H9 (cell line): ENCODE measurements around the gene PPP1R16B. TPM values are rescaled to one million over a fixed set of nuclear protein-coding genes. Genes with fewer than 3 reads are reported as not detected.

Experiments used
- DNase-seq: peaks from one replicate; pipeline ENCODE4 v3.0.0-alpha.2; 2017
- H2AFZ ChIP-seq: one replicate; pipeline ENCODE4 v1.6.1; 2013; ENCODE audit warnings: mild to moderate bottlenecking, low read length, control low read depth, moderate library complexity
- H2AK5ac ChIP-seq: 2 replicates; pipeline ENCODE4 v1.6.1; 2013; ENCODE audit warnings: low read length, control low read depth, mixed read lengths; ENCODE audit not compliant: insufficient read length
- H2BK120ac ChIP-seq: one replicate; pipeline ENCODE4 v1.6.1; 2013; ENCODE audit warnings: low read depth, mild to moderate bottlenecking, low read length, control low read depth, inconsistent platforms; ENCODE audit not compliant: poor library complexity, severe bottlenecking
- H2BK12ac ChIP-seq: 2 replicates; pipeline ENCODE4 v1.6.1; 2013; ENCODE audit warnings: low read length, control low read depth, mixed read lengths, low read depth; ENCODE audit not compliant: insufficient read length
- H2BK15ac ChIP-seq: 2 replicates; pipeline ENCODE4 v1.6.1; 2013; ENCODE audit warnings: low read depth, low read length, control low read depth
- H2BK20ac ChIP-seq: one replicate; pipeline ENCODE4 v1.6.1; 2013; ENCODE audit warnings: low read depth, mild to moderate bottlenecking, low read length, control low read depth, inconsistent platforms; ENCODE audit not compliant: poor library complexity, severe bottlenecking
- H2BK5ac ChIP-seq: 2 replicates; pipeline ENCODE4 v1.6.1; 2013; ENCODE audit warnings: low read length, control low read depth, mixed read lengths; ENCODE audit not compliant: insufficient read length
- H3K14ac ChIP-seq: 2 replicates; pipeline ENCODE4 v1.6.1; 2013; ENCODE audit warnings: low read length, control low read depth; ENCODE audit not compliant: insufficient read depth
- H3K18ac ChIP-seq: 2 replicates; pipeline ENCODE4 v1.6.1; 2013; ENCODE audit warnings: low read depth, mild to moderate bottlenecking, mixed read lengths, low read length, control low read depth; ENCODE audit not compliant: insufficient read length
- H3K23ac ChIP-seq: 2 replicates; pipeline ENCODE4 v1.6.1; 2013; ENCODE audit warnings: low read length, control low read depth, mixed read lengths, low read depth; ENCODE audit not compliant: insufficient read length
- H3K23me2 ChIP-seq: 2 replicates; pipeline ENCODE4 v1.6.1; 2013; ENCODE audit warnings: low read depth, mild to moderate bottlenecking, mixed read lengths, low read length, control low read depth; ENCODE audit not compliant: insufficient read length, poor library complexity, severe bottlenecking
- H3K27ac ChIP-seq: 2 replicates; pipeline ENCODE4 v1.5.1; 2013; ENCODE audit warnings: low read length, control low read depth, mixed read lengths, low read depth; ENCODE audit not compliant: insufficient read length
- H3K27me3 ChIP-seq: 2 replicates; pipeline ENCODE4 v1.6.1; 2013; ENCODE audit warnings: low read length, control low read depth, inconsistent platforms; ENCODE audit not compliant: insufficient read depth
- H3K4ac ChIP-seq: 2 replicates; pipeline ENCODE4 v1.6.1; 2013; ENCODE audit warnings: low read depth, mild to moderate bottlenecking, control low read depth, inconsistent platforms, low read length, moderate library complexity
- H3K4me1 ChIP-seq: 2 replicates; pipeline ENCODE4 v1.6.1; 2013; ENCODE audit warnings: low read length, control low read depth, inconsistent platforms; ENCODE audit not compliant: insufficient read depth
- H3K4me2 ChIP-seq: 2 replicates; pipeline ENCODE4 v1.6.1; 2013; ENCODE audit warnings: low read length, control low read depth, mixed read lengths; ENCODE audit not compliant: insufficient read length, insufficient read depth
- H3K56ac ChIP-seq: 2 replicates; pipeline ENCODE4 v1.6.1; 2013; ENCODE audit warnings: low read depth, mild to moderate bottlenecking, mixed read lengths, low read length, control low read depth; ENCODE audit not compliant: insufficient read length
- H3K79me1 ChIP-seq: 2 replicates; pipeline ENCODE4 v1.6.1; 2013; ENCODE audit warnings: low read depth, mild to moderate bottlenecking, moderate library complexity, low read length, control low read depth, inconsistent platforms; ENCODE audit not compliant: insufficient read depth, poor library complexity, severe bottlenecking
- H3K79me2 ChIP-seq: 2 replicates; pipeline ENCODE4 v1.6.1; 2013; ENCODE audit warnings: low read length, control low read depth, inconsistent platforms; ENCODE audit not compliant: insufficient read depth
- H3K9ac ChIP-seq: 2 replicates; pipeline ENCODE4 v1.6.1; 2013; ENCODE audit warnings: low read length, control low read depth, mixed read lengths; ENCODE audit not compliant: insufficient read length; ENCODE audit errors: extremely low read depth
- H3K9me3 ChIP-seq: one replicate; pipeline ENCODE4 v1.6.1; 2013; ENCODE audit warnings: low read depth, low read length, inconsistent platforms; ENCODE audit not compliant: control insufficient read depth
- H3T11ph ChIP-seq: one replicate; pipeline ENCODE4 v1.6.1; 2013; ENCODE audit warnings: mild to moderate bottlenecking, low read length, control low read depth, inconsistent platforms
- H4K20me1 ChIP-seq: one replicate; pipeline ENCODE4 v1.6.1; 2013; ENCODE audit not compliant: control insufficient read depth, insufficient read length, insufficient read depth
- H4K5ac ChIP-seq: 2 replicates; pipeline ENCODE4 v1.6.1; 2013; ENCODE audit warnings: low read depth, mild to moderate bottlenecking, mixed read lengths, low read length, control low read depth; ENCODE audit not compliant: insufficient read length
- H4K8ac ChIP-seq: replicated peaks from 2 replicates; pipeline ENCODE4 v1.6.1; 2013; ENCODE audit warnings: low read length, control low read depth, mixed read lengths, low read depth; ENCODE audit not compliant: insufficient read length
- H4K91ac ChIP-seq: 2 replicates; pipeline ENCODE4 v1.6.1; 2013; ENCODE audit warnings: low read depth, mild to moderate bottlenecking, moderate library complexity, mixed read lengths, low read length, control low read depth; ENCODE audit not compliant: insufficient read length
- H3K27ac Mint-ChIP-seq, 3 experiments: 2 replicates in 2 of 3; 3 replicates in 1 of 3; pipeline ENCODE4 v1.8.0; 2020 to 2021; ENCODE audit warnings: mixed read lengths in 3 of 3, mild to moderate bottlenecking in 1 of 3, moderate library complexity in 1 of 3
- H3K27me3 Mint-ChIP-seq: 2 replicates; pipeline ENCODE4 v1.8.0; 2021; ENCODE audit warnings: low read depth, mild to moderate bottlenecking, moderate library complexity, mixed read lengths
- H3K36me3 Mint-ChIP-seq, 3 experiments: 2 replicates in 2 of 3; 3 replicates in 1 of 3; pipeline ENCODE4 v1.8.0; 2020 to 2021; ENCODE audit warnings: low read depth in 3 of 3, mixed read lengths in 3 of 3; ENCODE audit not compliant: insufficient read depth in 1 of 3
- H3K4me1 Mint-ChIP-seq, 2 experiments: 2 replicates each; pipeline ENCODE4 v1.8.0; 2020; ENCODE audit warnings: mixed read lengths in 2 of 2
- H3K4me3 Mint-ChIP-seq, 2 experiments: 2 replicates in 1 of 2; 3 replicates in 1 of 2; pipeline ENCODE4 v1.8.0; 2020 to 2021; ENCODE audit warnings: mild to moderate bottlenecking in 2 of 2, mixed read lengths in 2 of 2, moderate library complexity in 1 of 2
- H3K9me3 Mint-ChIP-seq, 2 experiments: 2 replicates in 1 of 2; 3 replicates in 1 of 2; pipeline ENCODE4 v1.8.0; 2020; ENCODE audit warnings: mild to moderate bottlenecking in 2 of 2, mixed read lengths in 2 of 2, moderate library complexity in 1 of 2
- total RNA-seq: library from RNA; stranded (reverse); gene quantifications from 2 replicates; pipeline ENCODE4 v1.2.1, GENCODE V29; 2021
- TF ChIP-seq, protein P1 (sequence below): fragments of 200-600 bp; sonication (generic); conservative IDR thresholded peaks from 3 replicates; pipeline ENCODE4 v1.8.0; 2021; ENCODE audit warnings: antibody characterized with exemption, mild to moderate bottlenecking

PPP1R16B gene
- total RNA-seq, 1 experiment from 2014 or later, result 8.2 TPM

DNA sequence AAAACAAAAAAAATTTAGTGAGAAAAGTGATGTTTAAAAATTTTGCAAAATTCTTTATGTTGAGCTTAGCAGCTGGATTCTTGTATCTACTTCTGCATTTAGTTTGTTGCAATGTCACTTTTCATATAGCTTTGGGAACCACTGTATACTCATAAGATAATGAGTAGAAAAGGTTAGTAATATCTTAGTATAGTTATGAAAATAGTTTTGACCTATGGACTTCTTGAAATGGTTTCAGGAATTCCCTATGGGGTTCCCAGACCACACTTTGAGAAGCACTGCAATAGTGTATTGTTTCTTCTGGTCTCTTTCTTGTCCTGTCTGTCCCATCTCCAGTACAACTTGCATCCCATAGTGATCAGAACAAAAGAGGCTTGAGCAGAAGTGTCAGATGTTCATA is 29.4 kb downstream of the PPP1R16B start:
- H3K18ac ChIP-seq, result no peak overlapping the region
- no peak overlapping the region for H3K4ac ChIP-seq
- no peak overlapping the region for H4K91ac ChIP-seq
- peaks cover 0 to 3% (median 0%) of the 10 kb centered on the region in 3 experiments; a peak in 1 of 7 replicates for H3K36me3 Mint-ChIP-seq
- no peak overlapping the region for H3K9ac ChIP-seq
- no peak overlapping the region for H2BK20ac ChIP-seq
- no peaks in the 10 kb centered on the region for H3K79me1 ChIP-seq
- no peaks in the 10 kb centered on the region for H3K4me1 ChIP-seq
- no peaks in the 10 kb centered on the region for H3K79me2 ChIP-seq
- H3K23me2 ChIP-seq, result no peaks in the 10 kb centered on the region
- H2BK12ac ChIP-seq, result no peak overlapping the region
- no peak overlapping the region for H4K5ac ChIP-seq
- no peak overlapping the region for H3K56ac ChIP-seq
- no peak overlapping the region for H2AFZ ChIP-seq
- no peak overlapping the region for H3T11ph ChIP-seq
- H3K14ac ChIP-seq, result no peak overlapping the region
- no peaks in the 10 kb centered on the region for H3K9me3 ChIP-seq
- no peaks in the 10 kb centered on the region for H3K27me3 ChIP-seq
- no peak overlapping the region for H3K4me3 Mint-ChIP-seq
- TF ChIP-seq, protein P1, sequence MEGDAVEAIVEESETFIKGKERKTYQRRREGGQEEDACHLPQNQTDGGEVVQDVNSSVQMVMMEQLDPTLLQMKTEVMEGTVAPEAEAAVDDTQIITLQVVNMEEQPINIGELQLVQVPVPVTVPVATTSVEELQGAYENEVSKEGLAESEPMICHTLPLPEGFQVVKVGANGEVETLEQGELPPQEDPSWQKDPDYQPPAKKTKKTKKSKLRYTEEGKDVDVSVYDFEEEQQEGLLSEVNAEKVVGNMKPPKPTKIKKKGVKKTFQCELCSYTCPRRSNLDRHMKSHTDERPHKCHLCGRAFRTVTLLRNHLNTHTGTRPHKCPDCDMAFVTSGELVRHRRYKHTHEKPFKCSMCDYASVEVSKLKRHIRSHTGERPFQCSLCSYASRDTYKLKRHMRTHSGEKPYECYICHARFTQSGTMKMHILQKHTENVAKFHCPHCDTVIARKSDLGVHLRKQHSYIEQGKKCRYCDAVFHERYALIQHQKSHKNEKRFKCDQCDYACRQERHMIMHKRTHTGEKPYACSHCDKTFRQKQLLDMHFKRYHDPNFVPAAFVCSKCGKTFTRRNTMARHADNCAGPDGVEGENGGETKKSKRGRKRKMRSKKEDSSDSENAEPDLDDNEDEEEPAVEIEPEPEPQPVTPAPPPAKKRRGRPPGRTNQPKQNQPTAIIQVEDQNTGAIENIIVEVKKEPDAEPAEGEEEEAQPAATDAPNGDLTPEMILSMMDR, result no peak
- no peak overlapping the region for H2BK15ac ChIP-seq
- no peak overlapping the region for H4K8ac ChIP-seq
- H3K27ac Mint-ChIP-seq, result no peak overlapping the region
- H3K27me3 Mint-ChIP-seq, result no peaks in the 10 kb centered on the region
- H2BK120ac ChIP-seq, result no peak overlapping the region
- no peak overlapping the region for H2BK5ac ChIP-seq
- no peaks in the 10 kb centered on the region for H3K9me3 Mint-ChIP-seq
- no peaks in the 10 kb centered on the region for H4K20me1 ChIP-seq
- DNase-seq, result no peak
- H3K4me1 Mint-ChIP-seq, result peaks cover 8% of the 10 kb centered on the region in 2 experiments
- no peak overlapping the region for H3K23ac ChIP-seq
- H3K4me2 ChIP-seq, result no peak overlapping the region
- H2AK5ac ChIP-seq, result no peak overlapping the region
- H3K27ac ChIP-seq, result no peak overlapping the region
